NCI-H2196 treated with DMSO at 0.1 percent for 48 hours (cell line): Measurements from ENCODE around the gene KIAA0319L.
"Not testable (repeated sequence)": the region's sequence is repeated elsewhere in the genome, so short reads cannot be mapped to it uniquely, and the experiment has no call there.

Experiments
- DNase-seq: peaks from one replicate; lab custom pipeline; 2025; ENCODE audit not compliant: unreplicated experiment; lab: John Stamatoyannopoulos, UW

KIAA0319L gene

DNA sequence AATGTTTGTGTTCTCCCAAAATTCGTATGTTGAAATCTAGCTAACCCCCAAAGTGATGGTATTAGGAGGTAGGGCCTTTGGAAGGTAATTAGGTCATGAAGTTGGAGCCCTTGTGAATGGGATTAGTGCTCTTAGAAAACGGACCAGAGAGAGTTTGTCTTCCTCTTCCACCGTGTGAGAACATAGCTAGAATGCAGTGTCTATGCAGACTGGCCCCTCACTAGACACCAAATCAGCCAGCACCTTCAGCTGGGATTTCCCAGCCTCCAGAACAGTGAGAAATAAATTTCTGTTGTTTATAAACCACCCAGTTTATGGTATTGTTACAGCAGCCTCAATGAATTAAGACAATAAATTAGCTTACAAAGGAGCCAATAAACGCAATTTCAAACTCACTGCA, 58.0 kb downstream of the KIAA0319L start:
- DNase-seq = no peak

DNA sequence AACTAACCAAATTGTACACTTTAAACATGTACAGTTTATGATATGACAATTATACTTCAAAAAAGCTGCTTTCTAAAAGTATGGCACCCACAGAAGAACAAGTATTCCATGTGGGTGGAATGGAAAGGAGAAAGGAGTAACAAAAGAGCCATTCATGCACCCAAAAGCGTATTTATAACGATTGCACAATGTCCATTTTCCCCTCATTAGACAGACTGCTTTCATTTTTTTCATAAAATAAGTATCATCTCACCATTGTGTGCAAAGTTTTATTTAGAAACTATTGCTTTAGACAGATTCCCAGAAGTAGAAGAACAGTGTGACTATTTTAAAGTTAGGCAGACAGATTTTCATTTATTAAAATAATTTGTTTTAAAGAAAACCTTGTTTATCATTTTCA, 59.6 kb downstream of the KIAA0319L start:
- DNase-seq = no peak

DNA sequence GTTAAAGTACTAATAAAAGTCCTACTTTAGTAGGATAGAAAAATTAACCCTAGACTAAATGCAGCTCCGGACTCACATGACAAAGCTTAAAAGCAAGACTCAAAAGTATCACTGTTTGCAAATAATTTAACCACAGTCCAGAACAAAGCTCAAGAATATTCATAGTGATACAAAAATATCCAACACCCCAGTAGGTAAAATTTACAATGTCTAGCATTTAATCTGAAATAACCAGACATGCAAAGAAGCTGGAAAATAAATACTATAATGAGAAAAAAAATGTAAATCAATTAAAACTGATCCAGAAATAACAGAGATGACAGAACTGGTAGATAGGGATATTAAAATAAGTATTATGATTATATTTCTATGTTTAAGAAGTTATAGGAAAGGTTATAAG, 67.0 kb downstream of the KIAA0319L start:
- DNase-seq = no peak

DNA sequence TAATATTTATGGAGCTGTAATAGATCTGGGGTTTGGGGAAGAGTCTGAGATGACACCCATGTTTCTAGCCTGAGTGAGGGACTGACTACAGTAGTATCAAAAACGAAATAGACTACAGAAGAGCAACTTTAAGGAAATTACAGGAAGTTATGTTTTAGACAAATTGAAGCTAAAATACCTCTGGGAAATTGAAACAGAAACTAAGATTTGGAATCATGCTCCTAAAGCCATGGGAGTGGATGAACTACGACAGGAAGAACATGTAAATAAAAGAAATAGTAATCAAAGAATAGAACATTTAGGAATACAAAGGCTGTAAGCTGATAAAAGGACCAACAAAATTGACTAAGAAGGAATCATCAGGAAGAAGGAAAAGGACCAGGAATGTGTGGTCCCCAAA, 68.9 kb downstream of the KIAA0319L start:
- no peak for DNase-seq

DNA sequence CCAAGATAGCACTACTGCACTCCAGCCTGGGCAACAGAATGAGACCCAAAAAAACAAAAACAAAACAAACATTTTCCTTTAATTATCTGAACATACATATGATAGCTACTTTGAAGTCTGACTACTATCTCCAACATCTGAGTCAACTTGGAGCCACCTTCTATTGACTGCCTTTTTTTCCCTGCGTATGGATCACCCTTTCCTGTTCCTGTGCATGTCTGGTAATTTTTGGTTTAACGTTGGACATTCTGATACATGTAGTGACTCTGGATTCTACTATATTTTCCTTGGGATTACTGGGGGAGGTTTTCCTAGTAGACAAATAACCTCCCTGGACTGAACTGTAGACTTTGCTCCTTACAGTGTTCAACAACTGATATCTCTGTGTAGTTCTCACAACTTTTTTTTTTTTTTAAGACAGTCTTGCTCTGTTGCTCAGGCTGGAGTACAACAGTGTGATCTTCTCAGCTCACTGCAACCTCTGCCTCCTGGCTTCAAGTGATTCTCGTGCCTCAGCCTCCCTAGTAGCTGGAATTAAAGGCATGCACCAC, 70.3 kb downstream of the KIAA0319L start:
- no peak for DNase-seq

DNA sequence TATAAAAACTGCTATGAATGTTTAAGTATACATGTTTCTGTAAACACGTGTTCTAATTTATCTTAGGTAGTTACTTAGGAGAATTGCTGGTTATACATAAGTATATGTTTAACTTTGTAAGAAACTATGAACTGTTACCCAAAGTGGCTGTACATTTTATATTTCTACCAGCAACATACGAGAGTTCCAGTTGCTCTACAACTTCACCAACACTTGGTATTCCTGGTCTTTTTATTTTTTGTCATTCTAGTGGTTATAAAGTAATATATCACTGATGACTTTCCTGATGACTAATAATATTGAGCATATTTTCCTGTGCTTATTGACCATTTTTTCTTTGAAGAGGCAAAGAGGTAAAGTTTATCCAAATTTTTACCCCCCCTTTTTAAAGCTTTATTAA, 76.0 kb downstream of the KIAA0319L start:
- DNase-seq = no peak

DNA sequence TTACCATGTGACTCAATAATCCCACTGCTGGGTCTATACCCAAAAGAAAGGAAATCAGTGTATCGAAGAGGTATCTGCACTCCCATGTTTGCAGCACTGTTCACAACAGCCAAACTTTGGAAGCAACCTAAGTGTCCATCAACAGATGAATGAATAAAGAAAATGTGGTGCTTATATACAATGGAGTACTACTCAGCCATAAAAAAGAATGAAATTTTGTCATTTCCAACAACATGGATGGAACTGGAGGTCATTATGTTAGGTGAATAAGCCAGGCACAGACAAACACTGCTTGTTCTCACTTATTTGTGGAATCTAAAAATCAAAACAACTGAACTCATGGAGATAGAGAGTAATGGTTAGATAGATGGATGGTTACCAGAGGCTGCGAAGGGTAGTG, 79.3 kb downstream of the KIAA0319L start:
- DNase-seq = no peak

DNA sequence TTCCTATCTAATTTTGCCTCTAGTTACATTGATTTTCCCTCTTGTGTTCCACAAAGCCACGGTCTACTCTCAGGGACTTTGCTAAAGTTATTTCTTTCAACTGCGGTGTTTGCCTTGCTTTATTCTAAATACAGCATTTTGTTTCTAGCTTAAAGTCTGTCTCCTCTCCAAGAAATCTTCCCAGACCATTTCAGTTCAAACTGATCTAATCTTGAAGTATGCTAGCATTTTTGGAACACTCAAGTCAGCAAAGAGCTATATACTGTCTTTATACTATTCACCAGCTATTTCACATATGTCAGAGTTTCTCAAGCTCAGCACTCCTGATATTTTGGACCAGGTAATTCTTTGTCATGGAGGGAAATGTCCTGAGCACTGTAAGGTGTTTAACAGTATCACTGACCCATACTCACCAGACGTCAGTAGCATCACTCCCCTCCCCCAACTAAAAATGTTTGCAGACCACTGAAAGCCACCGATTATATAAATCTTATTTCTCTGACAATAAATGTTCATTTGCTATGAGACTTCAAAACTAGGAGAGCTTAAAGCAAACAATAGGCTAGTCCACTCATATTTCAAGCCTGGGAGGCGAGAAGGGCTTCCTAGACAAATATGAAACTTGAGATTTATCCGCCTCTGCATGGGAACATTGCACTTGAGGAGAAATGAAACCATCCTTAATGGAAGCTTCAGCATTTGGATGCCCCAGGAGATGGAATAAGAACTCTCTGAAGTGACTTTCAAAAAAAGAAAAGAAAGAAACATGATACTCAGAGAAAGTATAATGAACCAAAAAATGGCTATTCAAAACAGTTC, 81.1 kb downstream of the KIAA0319L start:
- DNase-seq = no peak

DNA sequence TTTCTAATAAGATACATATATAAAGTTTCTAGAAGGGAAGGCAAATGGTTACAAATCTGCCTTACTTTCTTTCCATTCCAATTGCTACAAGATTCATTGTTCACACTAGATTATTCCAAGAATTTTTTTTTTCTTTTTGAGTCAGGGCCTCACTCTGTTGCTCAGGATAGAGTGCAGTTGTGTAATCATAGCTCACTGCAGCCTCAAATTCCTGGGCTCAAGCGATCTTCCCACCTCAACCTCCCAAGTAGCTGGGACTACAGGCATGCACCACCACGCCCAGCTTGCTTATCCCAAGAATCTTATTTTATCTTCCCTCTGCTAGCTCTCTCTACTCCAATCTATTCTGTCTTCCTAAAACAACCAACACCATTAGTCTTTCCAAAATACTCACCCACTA, 81.8 kb downstream of the KIAA0319L start:
- DNase-seq = no peak

DNA sequence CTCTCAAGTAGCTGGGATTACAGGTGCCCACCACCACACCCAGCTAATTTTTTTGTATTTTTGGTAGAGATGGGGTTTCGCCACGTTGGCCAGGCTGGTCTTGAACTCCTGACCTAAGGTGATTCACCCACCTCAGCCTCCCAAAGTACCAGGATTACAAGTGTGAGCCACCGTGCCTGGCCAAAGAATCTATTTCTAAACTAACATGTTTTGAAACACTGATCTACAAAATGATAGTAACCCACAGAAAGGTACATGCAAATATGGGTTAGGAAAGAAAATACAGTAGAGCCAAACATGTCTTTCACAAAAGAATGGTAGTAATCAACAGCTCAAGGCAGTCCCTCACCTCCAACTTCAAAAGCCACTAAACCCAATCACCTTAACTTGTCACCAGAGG, 84.0 kb downstream of the KIAA0319L start:
- not testable (repeated sequence) for DNase-seq

DNA sequence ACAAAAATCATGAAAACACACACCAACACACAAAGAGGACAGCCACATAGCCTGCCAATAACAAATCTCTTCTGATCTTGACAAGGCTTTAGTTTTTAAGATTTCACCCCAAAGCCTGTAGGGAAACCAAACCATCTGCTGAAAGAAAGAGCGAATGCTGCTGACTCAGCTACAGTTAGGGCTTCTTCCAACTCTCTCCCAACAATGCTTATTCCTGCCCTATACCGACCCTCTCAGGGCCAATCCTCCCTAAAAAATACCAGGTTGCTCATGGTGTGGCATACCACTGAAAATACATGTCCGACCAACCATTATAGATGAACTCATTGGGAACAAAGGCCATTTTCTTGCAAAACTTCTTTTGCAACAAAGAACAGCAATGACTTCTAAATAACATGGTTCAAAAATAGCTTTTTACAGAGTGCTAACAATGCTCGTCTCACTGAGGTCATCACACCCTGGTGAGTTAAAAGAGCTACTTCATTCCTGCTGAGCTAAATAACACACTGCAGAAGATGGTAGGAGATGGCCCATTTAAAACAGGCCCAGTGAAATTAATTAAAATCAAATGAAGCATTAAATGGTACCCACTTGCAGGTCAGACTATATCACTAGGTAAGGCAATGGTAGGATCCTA, 86.1 kb downstream of the KIAA0319L start:
- no peak for DNase-seq

DNA sequence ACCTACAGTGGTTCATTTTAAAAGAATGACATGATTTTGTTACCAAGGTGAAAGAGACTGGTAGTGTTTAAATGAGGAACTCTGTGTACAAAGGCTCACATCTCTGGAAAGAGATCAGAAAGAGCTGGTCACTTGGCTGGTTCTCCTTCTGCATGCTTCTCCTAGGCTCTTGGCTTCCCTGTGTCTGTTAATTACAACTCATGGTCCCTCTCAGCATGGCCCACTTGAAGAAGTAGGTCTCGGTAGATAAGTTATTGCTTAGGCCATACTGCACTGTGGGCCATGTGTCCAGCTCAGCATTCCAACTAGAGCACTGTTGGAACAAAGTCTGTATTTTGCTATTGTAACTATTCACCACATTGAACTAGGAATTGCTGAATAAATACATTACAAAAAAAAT, 91.1 kb downstream of the KIAA0319L start:
- DNase-seq = no peak

DNA sequence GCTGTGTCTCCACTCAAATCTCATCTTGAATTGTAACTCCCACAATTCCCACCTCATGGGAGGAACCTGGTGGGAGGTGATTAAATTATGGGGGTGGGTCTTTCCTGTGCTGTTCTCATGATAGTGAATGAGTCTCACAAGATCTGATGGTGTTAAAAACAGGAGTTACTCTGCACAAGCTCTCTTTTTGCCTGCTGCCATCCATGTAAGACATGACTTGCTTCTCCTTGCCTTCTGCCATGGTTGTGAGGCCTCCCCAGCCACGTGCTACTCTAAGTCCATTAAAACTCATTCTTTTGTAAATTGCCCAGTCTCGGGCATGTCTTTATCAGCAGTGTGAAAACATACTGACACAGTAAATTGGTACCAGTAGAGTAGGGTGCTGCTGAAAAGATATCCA, 93.5 kb downstream of the KIAA0319L start:
- DNase-seq = not testable (repeated sequence)

DNA sequence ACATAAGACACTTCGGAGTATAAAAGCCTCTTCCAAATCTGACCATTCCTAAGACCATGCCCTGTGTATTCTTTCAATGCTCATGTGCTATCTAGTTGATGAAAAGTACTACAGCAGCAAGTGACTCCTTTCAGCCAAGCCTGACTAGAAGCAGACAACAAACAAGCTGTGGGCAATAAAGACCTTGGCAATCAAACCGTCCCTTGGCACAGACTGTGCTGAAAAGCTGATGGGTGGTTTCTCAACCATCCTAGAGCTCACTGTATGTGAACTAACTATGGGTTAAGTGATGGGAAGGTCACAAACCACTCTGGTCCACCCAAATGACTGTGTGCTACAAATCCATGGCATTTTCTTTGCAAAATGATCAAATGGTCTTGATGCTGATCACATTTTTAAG, 94.0 kb downstream of the KIAA0319L start:
- DNase-seq = no peak

DNA sequence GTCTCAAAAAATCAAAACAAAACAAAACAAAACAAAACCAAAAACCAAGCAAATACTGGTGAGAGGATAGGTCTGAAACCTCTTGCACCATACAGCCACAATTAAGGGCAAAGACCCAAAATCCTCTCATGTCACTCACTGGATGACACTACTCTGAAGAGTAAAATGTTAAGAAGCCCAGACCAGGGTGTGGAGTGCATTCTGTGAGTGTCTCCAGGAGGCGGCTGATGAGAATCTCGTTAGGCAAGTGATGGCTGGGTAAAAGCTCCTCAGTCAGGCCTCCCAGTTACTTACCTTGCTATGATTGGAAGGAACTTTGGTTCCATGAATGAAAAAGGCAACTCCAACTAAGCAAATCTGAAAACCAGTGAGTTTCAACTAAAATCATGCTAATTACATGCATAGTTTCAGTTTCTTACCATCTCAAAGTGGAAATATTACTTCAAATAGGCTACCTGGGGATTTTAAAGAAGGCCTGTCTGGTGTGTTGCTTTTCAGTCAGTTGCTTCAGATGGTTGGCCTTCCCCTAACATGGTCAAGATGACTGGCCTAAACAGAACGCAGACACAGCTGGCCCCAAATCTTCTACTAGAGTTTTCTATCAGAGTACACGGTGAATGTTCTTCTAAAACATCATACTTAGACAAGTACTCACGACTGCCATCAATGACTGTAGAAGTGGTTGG, 95.1 kb downstream of the KIAA0319L start:
- DNase-seq = no peak

DNA sequence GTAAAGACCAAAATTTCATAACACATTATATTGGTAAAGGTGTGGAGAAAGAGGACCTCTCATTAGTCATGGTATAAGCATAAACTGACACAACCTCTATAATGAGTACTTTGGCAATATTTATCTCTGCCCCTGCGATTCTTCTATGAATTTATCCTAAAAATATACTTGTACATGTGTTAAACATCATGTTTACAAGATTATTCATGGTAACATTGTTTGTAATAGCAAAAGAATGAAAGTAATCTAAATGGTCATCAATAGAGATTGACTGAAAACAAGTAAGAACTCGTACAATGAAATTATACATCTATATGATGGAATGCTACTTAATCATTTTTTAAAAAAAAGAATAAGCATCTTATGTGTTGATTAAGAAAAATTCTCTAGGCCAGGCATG, 96.4 kb downstream of the KIAA0319L start:
- DNase-seq = no peak

DNA sequence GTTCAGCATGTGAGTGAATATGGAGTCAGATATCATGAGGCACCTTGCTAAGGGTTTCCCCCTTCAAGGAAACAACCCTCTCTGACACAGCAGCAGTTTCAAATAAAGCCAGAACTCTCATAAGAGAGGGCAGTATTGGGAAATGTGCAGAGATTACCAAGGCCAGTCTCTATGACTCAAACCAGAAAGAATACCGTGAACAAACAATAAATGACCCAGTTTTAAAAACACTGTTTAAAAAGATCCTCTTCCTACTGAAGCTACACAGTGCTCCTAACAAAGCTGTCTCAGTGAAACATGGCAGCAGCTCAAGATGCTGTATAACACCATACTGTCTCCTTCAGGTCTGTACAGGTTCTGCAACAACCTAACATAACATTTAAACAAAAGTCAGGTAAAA, 102.6 kb downstream of the KIAA0319L start:
- DNase-seq = no peak

DNA sequence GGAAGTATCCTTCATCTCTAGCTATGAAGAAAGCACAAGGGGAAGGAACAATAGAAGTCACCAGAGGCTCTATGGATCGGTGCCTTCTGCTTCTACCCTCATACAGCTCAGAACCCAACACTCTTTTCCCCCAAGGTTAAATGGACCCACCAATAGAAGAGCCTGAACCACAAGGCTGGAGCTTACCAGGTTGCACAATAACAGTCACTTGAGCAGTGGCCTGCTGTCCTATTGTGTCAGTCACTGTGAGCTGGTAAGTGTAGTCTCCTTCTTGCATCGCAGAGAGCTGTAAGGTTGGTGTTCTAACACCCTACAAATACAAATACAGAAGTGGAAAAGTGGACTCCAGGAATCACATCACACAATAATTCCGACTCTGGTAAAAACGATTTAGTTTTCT, 103.0 kb downstream of the KIAA0319L start:
- DNase-seq = no peak

DNA sequence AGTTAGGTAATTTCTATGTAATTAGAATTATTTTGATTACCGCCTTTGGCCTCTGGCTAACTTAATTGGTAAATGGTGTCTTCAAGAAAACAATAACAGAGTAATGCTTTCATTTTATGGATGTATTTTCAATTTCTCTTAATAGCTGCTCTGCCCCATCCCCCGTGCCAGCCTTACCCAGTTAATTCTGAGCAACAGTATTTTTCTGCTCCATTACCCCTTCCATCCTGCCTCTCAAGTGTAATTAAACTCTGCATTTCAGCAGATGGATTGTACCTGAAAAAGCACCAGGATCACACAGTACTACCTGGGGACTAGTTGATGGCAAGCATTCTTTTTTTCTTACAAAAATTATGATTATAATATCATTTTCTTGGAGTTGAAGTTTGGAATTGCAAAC, 104.2 kb downstream of the KIAA0319L start:
- no peak for DNase-seq

DNA sequence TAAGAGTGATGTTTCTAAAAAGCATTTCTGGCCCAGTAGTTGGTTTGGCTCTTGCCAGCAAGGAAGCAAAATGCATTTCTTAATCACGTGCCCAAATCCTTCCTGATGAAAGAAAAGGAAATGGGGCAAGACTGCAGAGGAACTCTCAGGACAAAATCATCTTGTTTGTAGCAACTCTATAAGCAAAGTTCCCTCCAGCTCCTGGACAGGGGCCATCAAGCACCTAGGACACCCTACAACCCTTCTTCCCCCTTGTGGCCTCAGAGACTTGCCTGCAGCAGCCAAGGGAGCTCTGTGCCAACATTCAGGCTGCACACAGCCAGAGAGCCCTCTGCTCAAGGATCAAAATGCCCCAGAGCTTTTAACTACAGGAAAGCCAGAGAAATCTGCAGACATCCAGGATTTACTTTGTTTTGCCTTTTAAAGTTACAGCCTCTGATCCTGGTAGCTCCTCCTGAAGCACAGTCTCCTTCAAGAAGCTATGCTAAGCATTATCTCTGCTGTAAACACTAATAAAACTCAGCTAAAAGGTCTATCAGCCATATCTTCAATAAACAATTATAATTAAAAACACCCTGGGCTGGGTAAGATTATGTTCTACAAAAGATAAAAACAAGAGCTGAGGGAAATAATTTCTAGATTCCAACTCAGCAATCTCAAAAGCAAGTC, 105.0 kb downstream of the KIAA0319L start:
- DNase-seq = no peak

DNA sequence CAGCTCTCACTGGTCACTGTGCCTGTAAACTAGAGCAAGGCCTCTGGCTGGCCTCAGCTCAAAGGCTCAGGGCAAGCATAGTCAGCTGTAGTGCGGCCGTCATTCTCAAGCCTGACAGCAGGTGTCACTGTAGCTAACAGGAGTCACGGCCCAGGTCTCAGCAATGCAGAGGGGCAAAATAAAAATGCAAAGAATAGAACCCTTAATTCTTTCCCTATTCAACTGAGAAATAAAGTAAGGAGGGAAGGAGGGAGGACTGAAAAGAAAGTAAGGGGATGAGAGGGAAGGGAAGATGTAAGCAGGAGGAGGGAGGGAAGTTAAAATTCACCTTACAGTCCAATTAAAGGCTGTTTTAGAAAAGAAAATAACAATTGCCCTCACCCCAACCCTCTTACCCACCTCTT, 106.1 kb downstream of the KIAA0319L start:
- peak; percentile 37 for DNase-seq
